Measurements from ENCODE around the gene ST3GAL6.

Gene ST3GAL6

GRCh38 chr3:98780343-98780742 lies 17.2 kb downstream of the ST3GAL6 start:
- in situ Hi-C loops (cut with MboI; ENCODE audit: low pct_unique_long_range_greater_than_20kb, low sequenced_read_pairs, unreplicated experiment) = no loop called here
- no peak for DNase-seq (ENCODE audit: low spot score)
- no peak for TF ChIP-seq CTCF (IDR thresholded peaks at IDR 0.05; ENCODE audit: extremely low read depth, insufficient read depth, missing control alignments)

- in situ Hi-C loops (cut with MboI; ENCODE audit: low pct_unique_long_range_greater_than_20kb, low sequenced_read_pairs, unreplicated experiment) = no loop called here
- no peak for TF ChIP-seq CTCF (IDR thresholded peaks at IDR 0.05; ENCODE audit: extremely low read depth, insufficient read depth, missing control alignments)
- DNase-seq (ENCODE audit: low spot score) = no peak
These were observed 19.8 kb downstream of the ST3GAL6 start for GRCh38 chr3:98782824-98783500.

- DNase-seq (ENCODE audit: low spot score) = no peak
- no peak for TF ChIP-seq CTCF (IDR thresholded peaks at IDR 0.05; ENCODE audit: extremely low read depth, insufficient read depth, missing control alignments)
- in situ Hi-C loops (cut with MboI; ENCODE audit: low pct_unique_long_range_greater_than_20kb, low sequenced_read_pairs, unreplicated experiment) = no loop called here
These were observed 20.9 kb downstream of the ST3GAL6 start for GRCh38 chr3:98784042-98784441.

DNA sequence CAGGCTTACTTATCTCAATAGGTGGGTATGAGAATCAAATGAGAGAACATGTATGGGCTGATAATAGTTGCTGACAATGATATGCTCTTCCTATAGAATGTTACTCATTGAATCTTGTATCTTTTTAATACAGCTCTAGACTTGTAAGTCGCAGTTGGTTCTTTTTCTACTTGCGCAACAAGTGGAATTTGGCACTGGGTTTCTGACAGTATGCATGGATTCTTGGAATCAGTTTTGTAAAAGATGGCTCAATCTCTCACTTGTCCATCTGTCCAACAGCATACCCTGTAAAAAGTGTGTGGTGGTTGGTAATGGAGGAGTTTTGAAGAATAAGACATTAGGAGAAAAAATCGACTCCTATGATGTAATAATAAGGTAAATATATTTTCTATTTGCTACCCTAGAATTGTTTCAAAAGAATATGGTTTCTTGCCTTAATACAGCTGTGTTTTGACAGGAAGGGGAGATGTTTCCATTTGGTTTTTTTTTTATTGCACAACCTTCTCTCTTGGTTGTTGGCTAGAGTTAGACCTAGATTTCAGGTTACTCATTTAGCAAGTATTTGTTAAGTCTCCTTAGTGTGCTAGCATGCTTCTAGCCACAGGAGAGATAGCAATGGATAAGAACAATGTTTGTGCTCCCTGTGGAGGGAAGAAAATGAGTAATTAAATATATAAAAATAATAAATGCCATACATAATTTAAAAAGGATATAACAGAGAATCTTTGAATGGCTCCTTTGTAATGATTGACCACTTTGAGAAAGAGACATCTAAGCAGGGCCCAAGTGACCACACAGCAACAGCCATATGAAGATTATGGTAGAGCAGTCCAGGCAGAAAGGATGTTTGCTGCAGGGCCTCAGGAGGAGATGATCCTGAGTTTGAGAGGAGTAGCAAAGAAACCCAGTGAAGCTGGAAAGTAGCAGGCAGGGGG lies 21.8 kb downstream of the ST3GAL6 start:
- TF ChIP-seq CTCF (IDR thresholded peaks at IDR 0.05; ENCODE audit: extremely low read depth, insufficient read depth, missing control alignments) = no peak
- DNase-seq (ENCODE audit: low spot score) = no peak
- in situ Hi-C loops (cut with MboI; ENCODE audit: low pct_unique_long_range_greater_than_20kb, low sequenced_read_pairs, unreplicated experiment) = no loop called here

GRCh38 chr3:98786364-98787006 lies 23.3 kb downstream of the ST3GAL6 start:
- TF ChIP-seq CTCF (IDR thresholded peaks at IDR 0.05; ENCODE audit: extremely low read depth, insufficient read depth, missing control alignments) = no peak
- in situ Hi-C loops (cut with MboI; ENCODE audit: low pct_unique_long_range_greater_than_20kb, low sequenced_read_pairs, unreplicated experiment) = no loop called here
- no peak for DNase-seq (ENCODE audit: low spot score)

DNA sequence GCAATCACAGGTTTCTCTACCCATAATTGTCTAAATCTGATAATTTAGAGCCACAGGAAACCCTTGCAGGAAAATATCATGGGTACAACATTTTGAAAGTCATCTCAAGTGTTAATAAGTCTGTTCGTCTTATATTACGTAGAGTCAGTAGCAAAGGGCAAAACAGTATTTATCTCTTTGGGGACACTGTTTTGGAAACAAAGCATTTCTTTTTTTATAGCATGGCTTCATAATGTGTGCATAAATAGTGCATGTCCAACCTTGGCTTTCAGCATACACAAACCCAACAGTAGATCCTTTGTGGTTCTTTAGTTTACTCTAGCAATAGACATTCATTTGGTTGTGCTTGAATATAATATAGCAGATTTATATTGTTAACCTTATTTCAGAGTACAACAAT lies 24.0 kb downstream of the ST3GAL6 start:
- in situ Hi-C loops (cut with MboI; ENCODE audit: low pct_unique_long_range_greater_than_20kb, low sequenced_read_pairs, unreplicated experiment) = no loop called here
- no peak for TF ChIP-seq CTCF (IDR thresholded peaks at IDR 0.05; ENCODE audit: extremely low read depth, insufficient read depth, missing control alignments)
- DNase-seq (ENCODE audit: low spot score) = no peak

Data from GM13977 (cell line).